ENCODE measurements around the gene SMAD3.
A peak's percentile ranks its signal among the peaks of the same experiment; 100 is the strongest.
"Not testable (repeated sequence)": the region's sequence is repeated elsewhere in the genome, so short reads cannot be mapped to it uniquely, and the experiment has no call there.

Gene SMAD3

GRCh38 chr15:67120009-67120838 is 54.8 kb downstream of the SMAD3 start:
- TF ChIP-seq CTCF (conservative IDR thresholded peaks at IDR 0.05; ENCODE audit: low read depth): no peak
- POLR2A ChIA-PET (ENCODE audit: low non-redundant PET): interaction anchor here (0.6 kb wide), 2 partner anchors 54 to 98 kb away, joined by 3 read pairs; no protein-coding TSS in a partner anchor
- DNase-seq (ENCODE audit: low spot score): no peak
- peak overlapping the region; percentile 94 for H3K27ac ChIP-seq
- CTCF ChIA-PET: no interaction called here

GRCh38 chr15:67120839-67121643 is 55.6 kb downstream of the SMAD3 start:
- peak overlapping the region; percentile 94 for H3K27ac ChIP-seq
- DNase-seq (ENCODE audit: low spot score): peak; percentile 69
- CTCF ChIA-PET: no interaction called here
- no peak for TF ChIP-seq CTCF (conservative IDR thresholded peaks at IDR 0.05; ENCODE audit: low read depth)
- POLR2A ChIA-PET (ENCODE audit: low non-redundant PET): interaction anchor here (0.6 kb wide), 1 partner anchor 98 kb away, joined by 3 read pairs; no protein-coding TSS in a partner anchor

GRCh38 chr15:67121644-67122605 is 56.5 kb downstream of the SMAD3 start:
- ChIA-PET POLR2A (ENCODE audit: low non-redundant PET) (no interaction called here), CTCF (no interaction called here)

GRCh38 chr15:67122816-67123215 is 57.4 kb downstream of the SMAD3 start:
- CTCF ChIA-PET; DNase-seq (ENCODE audit: low spot score); POLR2A ChIA-PET (ENCODE audit: low non-redundant PET): not testable (repeated sequence)
- peak overlapping the region; percentile 54 for H3K27ac ChIP-seq

More at GRCh38 chr15:67121644-67122605, 56.5 kb downstream of the SMAD3 start:
- DNase-seq (ENCODE audit: low spot score): no peak
- H3K27ac ChIP-seq: peak overlapping the region; percentile 94
- no peak for TF ChIP-seq CTCF (conservative IDR thresholded peaks at IDR 0.05; ENCODE audit: low read depth)

- DNase-seq (ENCODE audit: low spot score); POLR2A ChIA-PET (ENCODE audit: low non-redundant PET): not testable (repeated sequence)
- CTCF ChIA-PET: interaction anchor here (0.6 kb wide), 1 partner anchor 177 kb away, joined by 3 read pairs; no protein-coding TSS in a partner anchor
- H3K27ac ChIP-seq: peak overlapping the region; percentile 54
These were observed 57.9 kb downstream of the SMAD3 start for GRCh38 chr15:67123291-67123690.

GRCh38 chr15:67124111-67124510 is 58.7 kb downstream of the SMAD3 start:
- peak overlapping the region; percentile 97 for H3K27ac ChIP-seq
- DNase-seq (ENCODE audit: low spot score): no peak
- no peak for TF ChIP-seq CTCF (conservative IDR thresholded peaks at IDR 0.05; ENCODE audit: low read depth)
- CTCF ChIA-PET: interaction anchor here (0.6 to 1.0 kb wide), 2 partner anchors 10 to 57 kb away, joined by 3 read pairs; no protein-coding TSS in a partner anchor
- POLR2A ChIA-PET (ENCODE audit: low non-redundant PET): interaction anchor here (0.9 kb wide), 1 partner anchor 59 kb away, joined by 3 read pairs; the partner anchor contains the start of gene SMAD3
